GM12878 (cell line): ENCODE measurements around the gene PACS1. TPM values are rescaled to one million over a fixed set of nuclear protein-coding genes. Genes with fewer than 3 reads are reported as not detected.

Experiments
- ATAC-seq: fragments of 200-7000 bp; cut with Tn5 transposase; 3 replicates; pipeline ENCODE4 v1.9.1; 2020; ENCODE audit warnings: mild to moderate bottlenecking, moderate library complexity
- BruUV-seq: library from RNA; stranded (reverse); fragments of 400-500 nt; replicated peaks from 2 replicates; lab custom pipeline; 2021; lab: Mats Ljungman, UMichigan
- CTCF ChIA-PET: fragments of 300-600 bp; sonication (Branson Sonifier 250); formaldehyde crosslinking; extraction: SDS; loops from one replicate; lab custom pipeline; 2021; ENCODE audit warnings: inconsistent platforms; lab: Yijun Ruan, JAX
- POLR2A ChIA-PET: fragments of 350-600 bp; formaldehyde crosslinking; extraction: SDS; loops from one replicate; lab custom pipeline; 2021; ENCODE audit warnings: inconsistent platforms; lab: Charles Lee
- RAD21 ChIA-PET: fragments of 300-600 bp; sonication (Branson Sonifier 250); formaldehyde crosslinking; loops from one replicate; lab custom pipeline; 2023; ENCODE audit warnings: antibody characterized with exemption; ENCODE audit not compliant: unreplicated experiment; lab: Charles Lee
- SMC1A ChIA-PET: fragments of 300-600 bp; sonication (Branson Sonifier 250); formaldehyde crosslinking; loops from one replicate; lab custom pipeline; 2023; ENCODE audit not compliant: unreplicated experiment, uncharacterized antibody; lab: Charles Lee
- DNase-seq: peaks from one replicate; pipeline ENCODE4 v3.0.0-alpha.2; 2011; ENCODE audit warnings: low read depth, low spot score
- FAIRE-seq: peaks from 3 replicates; lab custom pipeline; 2011; peaks lifted over from hg19 to GRCh38; lab: Jason Lieb, UNC
- H2AFZ ChIP-seq: 2 replicates; pipeline ENCODE4 v1.6.0; 2011; ENCODE audit warnings: low read depth, low read length, control low read depth; ENCODE audit not compliant: control insufficient read depth
- H3K27ac ChIP-seq: 2 replicates; pipeline ENCODE4 v1.5.1; 2011; ENCODE audit warnings: control low read depth; ENCODE audit not compliant: control insufficient read depth, insufficient read depth
- H3K27me3 ChIP-seq, 2 experiments: replicated peaks in 1 of 2; 2 replicates each; pipeline versions ENCODE4 v1.6.0 to v1.6.1; 2011; ENCODE audit warnings: low read length in 1 of 2; ENCODE audit not compliant: control insufficient read depth in 2 of 2, insufficient read depth in 2 of 2
- H3K36me3 ChIP-seq, 2 experiments: 2 replicates each; pipeline ENCODE4 v1.5.1; 2011; ENCODE audit warnings: low read length in 1 of 2; ENCODE audit not compliant: control insufficient read depth in 2 of 2, insufficient read depth in 2 of 2
- H3K4me1 ChIP-seq: 2 replicates; pipeline ENCODE4 v1.6.1; 2011; ENCODE audit warnings: mild to moderate bottlenecking, low read length, moderate library complexity, mixed read lengths; ENCODE audit not compliant: control insufficient read depth, insufficient read depth
- H3K4me2 ChIP-seq: 2 replicates; pipeline ENCODE4 v1.6.0; 2011; ENCODE audit warnings: control low read depth; ENCODE audit not compliant: control insufficient read depth, insufficient read depth
- H3K4me3 ChIP-seq: fragments of 200-600 bp; sonication (generic); 2 replicates; pipeline ENCODE4 v1.5.1; 2016
- H3K79me2 ChIP-seq: 2 replicates; pipeline ENCODE4 v1.6.0; 2011; ENCODE audit warnings: low read length; ENCODE audit not compliant: control insufficient read depth, insufficient read depth
- H3K9ac ChIP-seq: 2 replicates; pipeline ENCODE4 v1.8.0; 2011; ENCODE audit warnings: low read length, control low read depth, mixed read lengths; ENCODE audit not compliant: control insufficient read depth, insufficient read depth
- H3K9me3 ChIP-seq: replicated peaks from 3 replicates; pipeline ENCODE4 v1.5.1; 2011; ENCODE audit warnings: mild to moderate bottlenecking, low read length; ENCODE audit not compliant: control insufficient read depth, insufficient read depth
- H4K20me1 ChIP-seq: 2 replicates; pipeline ENCODE4 v1.6.0; 2011; ENCODE audit not compliant: control insufficient read depth, insufficient read depth
- ATF3 ChIP-seq: IDR thresholded peaks from 2 replicates; pipeline ENCODE4 v1.6.1; 2011; ENCODE audit warnings: low read depth, mild to moderate bottlenecking, low read length, moderate library complexity, borderline replicate concordance; ENCODE audit errors: extremely low read depth
- ATF7 ChIP-seq: fragments of 450-650 bp; IDR thresholded peaks from 2 replicates; pipeline ENCODE4 v1.6.1; 2016; ENCODE audit warnings: low read depth, mild to moderate bottlenecking
- BACH1 ChIP-seq: fragments of 450-650 bp; IDR thresholded peaks from 2 replicates; pipeline ENCODE4 v1.6.1; 2017; ENCODE audit warnings: mild to moderate bottlenecking, borderline replicate concordance
- CBFB ChIP-seq: IDR thresholded peaks from 2 replicates; pipeline ENCODE4 v1.6.1; 2016; ENCODE audit warnings: antibody characterized with exemption, low read depth
- CEBPB ChIP-seq, 2 experiments: fragments of 150-350 bp in 1 of 2; IDR thresholded peaks; 2 replicates each; pipeline ENCODE4 v1.6.1; 2012 to 2014; ENCODE audit warnings: low read depth in 2 of 2, low read length in 2 of 2, borderline replicate concordance in 1 of 2, inconsistent platforms in 1 of 2
- KAT2A ChIP-seq: conservative IDR thresholded peaks from 2 replicates; pipeline ENCODE4 v1.6.1; 2011; ENCODE audit warnings: low read depth, low read length; ENCODE audit not compliant: control insufficient read depth
- KLF5 ChIP-seq: fragments of 450-650 bp; IDR thresholded peaks from 2 replicates; pipeline ENCODE4 v1.6.1; 2014; ENCODE audit warnings: mild to moderate bottlenecking; ENCODE audit not compliant: partially characterized antibody
- MXI1 ChIP-seq: fragments of 150-350 bp; IDR thresholded peaks from 2 replicates; pipeline ENCODE4 v1.6.1; 2011; ENCODE audit warnings: low read depth, mild to moderate bottlenecking, inconsistent platforms, low read length, improper control_type of control experiment
- PBX3 ChIP-seq: IDR thresholded peaks from 2 replicates; pipeline ENCODE4 v1.6.1; 2011; ENCODE audit warnings: mild to moderate bottlenecking, low read depth, low read length, moderate library complexity; ENCODE audit not compliant: insufficient replicate concordance
- POU2F2 ChIP-seq: IDR thresholded peaks from 3 replicates; pipeline ENCODE4 v1.6.1; 2011; ENCODE audit warnings: low read depth, mild to moderate bottlenecking, low read length, borderline replicate concordance
- SREBF2 ChIP-seq: IDR thresholded peaks from 2 replicates; pipeline ENCODE4 v1.6.1; 2012; ENCODE audit warnings: mild to moderate bottlenecking, low read length
- TBL1XR1 ChIP-seq: IDR thresholded peaks from 2 replicates; pipeline ENCODE4 v1.6.1; 2012; ENCODE audit warnings: low read depth, low read length, improper control_type of control experiment
- ZBTB33 ChIP-seq: fragments of 450-650 bp; IDR thresholded peaks from 2 replicates; pipeline ENCODE4 v1.6.1; 2017; ENCODE audit warnings: mild to moderate bottlenecking
- ZBTB40 ChIP-seq: fragments of 450-650 bp; IDR thresholded peaks from 2 replicates; pipeline ENCODE4 v1.6.1; 2016; ENCODE audit warnings: mild to moderate bottlenecking, moderate library complexity, borderline replicate concordance
- ZZZ3 ChIP-seq: IDR thresholded peaks from 2 replicates; pipeline ENCODE4 v1.6.1; 2011; ENCODE audit warnings: low read depth; ENCODE audit not compliant: control insufficient read depth, insufficient read length
- WGBS: methylation state at CpG from one replicate; pipeline ENCODE4 v1.1.6; 2016; ENCODE audit warnings: low lambda C conversion rate; ENCODE audit not compliant: insufficient replicate concordance, insufficient coverage; ENCODE audit errors: missing lambda C conversion rate; 5-methylcytosine and 5-hydroxymethylcytosine counted together
- in situ Hi-C: fragments of 300-500 bp; cut with MboI; formaldehyde crosslinking; loops from 9 replicates; pipeline ENCODE4 v1.14.3; 2018; ENCODE audit warnings: mixed read lengths
- intact Hi-C: fragments of 100-400 bp; cut with micrococcal nuclease; formaldehyde crosslinking; loops from one replicate; pipeline ENCODE4 v1.14.2; 2022; ENCODE audit not compliant: unreplicated experiment
- polyA plus RNA-seq, 11 experiments: library from polyadenylated mRNA; depleted of rRNA in 4 of 11; unstranded in 6 of 11; stranded (reverse) in 5 of 11; fragments of >200 nt; fragmentation: Nextera tagmentation in 4 of 11; fragmentation: Illumina TruSeq in 1 of 11; extraction: Ambion mirVana in 4 of 11; extraction: Trizol in 1 of 11; gene quantifications; 1 replicate in 1 of 11; 2 replicates in 10 of 11; pipeline versions ENCODE4 v1.2.1 to v1.2.3, GENCODE V29; 2011 to 2016; ENCODE audit warnings: inconsistent platforms in 2 of 11, missing spikeins in 2 of 11, low read depth in 1 of 11
- total RNA-seq, 4 experiments: library from RNA; depleted of rRNA in 3 of 4; stranded (reverse); fragments of >200 nt in 3 of 4; fragmentation: Illumina TruSeq in 1 of 4; extraction: Trizol in 1 of 4; gene quantifications; 2 replicates each; pipeline versions ENCODE4 v1.2.1 to v1.2.3, GENCODE V29; 2013 to 2021

The PACS1 gene
- total and polyA plus RNA-seq, 10 of the 15 experiments (the other 5 are each of a cell fraction or from before 2014, with no cell fraction given): 1.1 to 74.3 (median 17.9) TPM

GRCh38 chr11:66042227-66042995 lies 27.7 kb upstream of the PACS1 start:
- CTCF ChIA-PET: interaction anchor here (0.7 to 4.3 kb wide), 3 partner anchors 9 to 337 kb away, joined by 3 to 71 read pairs (median 5); partner anchors contain the start of gene PACS1
- Histone ChIP-seq H3K9me3 (no peaks in the 10 kb centered on the region), H3K4me3 (no peak overlapping the region), H4K20me1 (no peaks in the 10 kb centered on the region), H3K36me3 (no peaks in the 10 kb centered on the region), H3K27ac (no peak overlapping the region), H3K4me1 (peaks cover 2% of the 10 kb centered on the region; the same call in 1 of the 2 replicates), H3K79me2 (no peaks in the 10 kb centered on the region), H3K9ac (no peak overlapping the region), H2AFZ (no peak overlapping the region), H3K27me3 (no peaks in the 10 kb centered on the region), H3K4me2 (no peak overlapping the region)
- RAD21 ChIA-PET: no interaction called here
- DNase-seq (no peak), FAIRE-seq (no peak), ATAC-seq (no peak)
- WGBS: 92% methylated on average over 61 of the region's 81 CpGs
- SMC1A ChIA-PET: no interaction called here
- POLR2A ChIA-PET: interaction anchor here (0.6 to 1.1 kb wide), 2 partner anchors 10 to 134 kb away, joined by 3 read pairs; partner anchors contain the start of gene SF3B2
- TF ChIP-seq SREBF2: no peak
- no peak for TF ChIP-seq KLF5
- TF ChIP-seq ATF3: no peak
- TF ChIP-seq TBL1XR1: no peak
- TF ChIP-seq ZBTB40: no peak
- TF ChIP-seq PBX3: no peak
- TF ChIP-seq CEBPB (IDR thresholded peaks at IDR 0.05; ENCODE audit: borderline replicate concordance in 1 of 2, low read depth in 2 of 2, low read length in 2 of 2): no peak
- TF ChIP-seq POU2F2: no peak
- TF ChIP-seq KAT2A: no peak
- TF ChIP-seq ATF7: no peak
- no peak for TF ChIP-seq CBFB
- no peak for TF ChIP-seq BACH1
- TF ChIP-seq ZZZ3: no peak
- TF ChIP-seq MXI1: no peak
- no peak for TF ChIP-seq ZBTB33
- intact Hi-C loops (no loop called here), in situ Hi-C loops (no loop called here)
- BruUV-seq: no TSS peak
